ENCODE data around the gene PPTC7.

DNA sequence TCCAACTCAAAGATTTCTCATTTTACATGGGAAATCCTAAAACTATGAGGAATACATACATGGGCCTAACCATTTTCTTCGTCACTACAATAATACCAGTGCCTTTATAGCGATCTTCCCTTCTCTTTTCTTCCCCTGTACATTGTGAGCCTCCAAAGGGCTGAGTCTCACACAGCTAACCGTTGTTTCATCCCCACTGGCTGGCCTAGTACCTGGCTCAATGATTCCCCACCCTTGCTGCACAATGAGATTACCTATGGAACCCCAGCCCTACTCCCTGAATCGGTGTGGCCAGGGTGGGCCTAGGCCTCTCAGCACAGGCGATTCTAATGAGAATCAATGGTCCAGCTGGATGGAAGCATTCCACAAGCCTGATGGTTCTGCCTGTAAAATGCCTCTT lies 16.1 kb downstream of the PPTC7 start:
- TF ChIP-seq POU2F2 (IDR thresholded peaks at IDR 0.05; ENCODE audit: low read depth, low read length) (no peak), POLR2AphosphoS5 (IDR thresholded peaks at IDR 0.05; ENCODE audit: low read depth, low read length) (no peak)

Data from GM12891 (cell line).